ENCODE results near the gene RIPOR3. TPM values are rescaled to one million over a fixed set of nuclear protein-coding genes. Genes with fewer than 3 reads are reported as not detected.

The RIPOR3 gene
- total and polyA plus RNA-seq, 9 of the 15 experiments (the other 6 are each of a cell fraction or from before 2014, with no cell fraction given), result 3.3 to 62.7 (median 21.4) TPM

GRCh38 chr20:50635676-50636600 lies 55.4 kb downstream of the RIPOR3 start:
- H3K4me2 ChIP-seq (ENCODE audit: insufficient read depth, low read length), result peak overlapping the region; percentile 54
- intact Hi-C loops (cut with micrococcal nuclease), result no loop called here
- ATAC-seq (peak; percentile 85), DNase-seq (ENCODE audit: extremely low read depth in 1 of 4, low spot score in 3 of 4) (peak; percentile 92 to 94 (median 94)), FAIRE-seq (peak; percentile 94)
- H3K9me1 ChIP-seq (ENCODE audit: control insufficient read depth, insufficient read depth, low read length), result no peaks in the 10 kb centered on the region
- H3K27ac ChIP-seq (ENCODE audit: extremely low read depth, low read depth, low read length), result peak overlapping the region; percentile 13; the same call in 2 of the 3 replicates
- WGBS (ENCODE audit: insufficient coverage, low coverage, missing lambda C conversion rate), result 23% methylated on average over 20 of the region's 21 CpGs
- peaks cover 65% of the 10 kb centered on the region for H3K79me2 ChIP-seq (ENCODE audit: control insufficient read depth, insufficient read depth, low read length)
- peak overlapping the region in 1 of 2 experiments; percentile 75; a peak in 2 of 4 replicates for H3K9ac ChIP-seq (ENCODE audit: insufficient read depth in 1 of 2, low read depth in 2 of 2, low read length in 2 of 2)
- no peak overlapping the region for H2AFZ ChIP-seq (ENCODE audit: low read depth, low read length)
- peaks cover 12% of the 10 kb centered on the region; the same call in 1 of the 3 replicates for H3K36me3 ChIP-seq (ENCODE audit: control insufficient read depth, insufficient read depth, low read length)
- no peaks in the 10 kb centered on the region for H3K27me3 ChIP-seq (ENCODE audit: control insufficient read depth in 2 of 2, insufficient read depth in 2 of 2, low read length in 2 of 2)
- no peaks in the 10 kb centered on the region for H3K9me3 ChIP-seq (replicated peaks; ENCODE audit: control insufficient read depth, insufficient read depth, low read depth, low read length)
- BruUV-seq (replicated peaks), result no TSS peak
- in situ Hi-C loops (cut with MboI), result no loop called here
- peaks cover 35% of the 10 kb centered on the region for H4K20me1 ChIP-seq (replicated peaks; ENCODE audit: control insufficient read depth, insufficient read depth, low read length)
- CTCF ChIA-PET (ENCODE audit: low intra/inter-chr PET ratio), result interaction anchor here (0.6 to 1.1 kb wide), 2 partner anchors 78 to 108 kb away, joined by 3 to 4 read pairs; no protein-coding TSS in a partner anchor
- H3K4me3 ChIP-seq, result no peak overlapping the region
- H3K4me1 ChIP-seq (replicated peaks in 1 of 2; ENCODE audit: control insufficient read depth in 2 of 2, insufficient read depth in 2 of 2, low read length in 2 of 2), result peaks cover 23 to 44% of the 10 kb centered on the region in 2 experiments
- POLR2A ChIA-PET, result interaction anchor here (0.7 to 1.7 kb wide), 6 partner anchors 10 to 269 kb away, joined by 3 to 8 read pairs (median 4); no protein-coding TSS in a partner anchor
- TF ChIP-seq E2F3 (CRISPR knock-in tag; IDR thresholded peaks at IDR 0.05) (no peak), BRD9 (IDR thresholded peaks at IDR 0.05; ENCODE audit: low read depth, partially characterized antibody) (no peak), CREB3L1 (IDR thresholded peaks at IDR 0.05; ENCODE audit: borderline replicate concordance, low read depth) (no peak), PURB (CRISPR knock-in tag; IDR thresholded peaks at IDR 0.05; ENCODE audit: low read depth) (no peak), NFIX (CRISPR knock-in tag; IDR thresholded peaks at IDR 0.05; ENCODE audit: low read depth) (peak; percentile 69), TFE3 (CRISPR knock-in tag; IDR thresholded peaks at IDR 0.05) (no peak), TCF7 (IDR thresholded peaks at IDR 0.05; ENCODE audit: borderline replicate concordance) (peak; percentile 51; the same call in 1 of the 2 replicates), HINFP (tag; conservative IDR thresholded peaks at IDR 0.05; ENCODE audit: low read depth) (peak; percentile 90), XRCC5 (IDR thresholded peaks at IDR 0.05; ENCODE audit: low read depth, low read length) (peak; percentile 81; the same call in 1 of the 2 replicates), CBX3 (IDR thresholded peaks at IDR 0.05; ENCODE audit: borderline replicate concordance in 1 of 2, low read length in 2 of 2) (peak in 1 of 2 experiments; percentile 82; a peak in 1 of 3 replicates), TBL1XR1 (IDR thresholded peaks at IDR 0.05; ENCODE audit: low read length in 2 of 2) (peak in 1 of 2 experiments; percentile 71; a peak in 2 of 4 replicates)

All from K562 (cell line).